Thoracic aorta (tissue), 2 donors: ENCODE measurements around the gene PGAM2. TPM values are rescaled to one million over a fixed set of nuclear protein-coding genes. Genes with fewer than 3 reads are reported as not detected.

ENCODE experiments used
- ATAC-seq: fragments of 150-250 bp; one replicate; pipeline ENCODE4 v1.8.0; 2017; ENCODE audit warnings: low read depth; ENCODE audit not compliant: insufficient number of reproducible peaks, low FRiP score
- DNase-seq: peaks from one replicate; pipeline ENCODE4 v3.0.0-alpha.2; 2020; ENCODE audit warnings: low spot score
- H3K27ac ChIP-seq, 2 donors: fragments of 200-600 bp; sonication (generic); 1 replicate in 1 of 2; 2 replicates in 1 of 2; pipeline ENCODE4 v1.5.1; 2016; ENCODE audit warnings: mild to moderate bottlenecking in 2 of 2, moderate library complexity in 2 of 2
- H3K27me3 ChIP-seq: fragments of 200-600 bp; sonication (generic); replicated peaks from 2 replicates; pipeline ENCODE4 v1.6.0; 2016; ENCODE audit warnings: mild to moderate bottlenecking; ENCODE audit not compliant: insufficient read depth
- H3K36me3 ChIP-seq: fragments of 200-600 bp; sonication (generic); one replicate; pipeline ENCODE4 v1.5.1; 2016
- H3K4me1 ChIP-seq, 2 donors: fragments of 200-600 bp; sonication (generic); 1 replicate in 1 of 2; 2 replicates in 1 of 2; pipeline versions ENCODE4 v1.5.1 to v1.6.0; 2016; ENCODE audit warnings: low read depth in 2 of 2, mild to moderate bottlenecking in 1 of 2; ENCODE audit not compliant: control insufficient read depth in 1 of 2
- H3K4me3 ChIP-seq: fragments of 200-600 bp; sonication (generic); 2 replicates; pipeline ENCODE4 v1.5.1; 2016; ENCODE audit warnings: mild to moderate bottlenecking
- H3K9me3 ChIP-seq: fragments of 200-600 bp; sonication (generic); 2 replicates; pipeline ENCODE4 v1.5.1; 2016
- total RNA-seq, 2 donors: library from RNA; depleted of rRNA; stranded (reverse); fragments of >200 nt; gene quantifications; one replicate each; pipeline versions ENCODE4 v1.1.0 to v1.2.3, GENCODE V29; 2016
- TF ChIP-seq, protein P1 (sequence below): fragments of 200-600 bp; sonication (generic); IDR thresholded peaks from one replicate; pipeline ENCODE4 v1.5.1; 2019; ENCODE audit warnings: antibody characterized with exemption

Gene PGAM2
- total RNA-seq, 2 donors from 2014 or later, result 1.8 to 9.5 TPM

- no peak for DNase-seq
- H3K27ac ChIP-seq, result no peak overlapping the region
- no peak for ATAC-seq
- TF ChIP-seq, protein P1, sequence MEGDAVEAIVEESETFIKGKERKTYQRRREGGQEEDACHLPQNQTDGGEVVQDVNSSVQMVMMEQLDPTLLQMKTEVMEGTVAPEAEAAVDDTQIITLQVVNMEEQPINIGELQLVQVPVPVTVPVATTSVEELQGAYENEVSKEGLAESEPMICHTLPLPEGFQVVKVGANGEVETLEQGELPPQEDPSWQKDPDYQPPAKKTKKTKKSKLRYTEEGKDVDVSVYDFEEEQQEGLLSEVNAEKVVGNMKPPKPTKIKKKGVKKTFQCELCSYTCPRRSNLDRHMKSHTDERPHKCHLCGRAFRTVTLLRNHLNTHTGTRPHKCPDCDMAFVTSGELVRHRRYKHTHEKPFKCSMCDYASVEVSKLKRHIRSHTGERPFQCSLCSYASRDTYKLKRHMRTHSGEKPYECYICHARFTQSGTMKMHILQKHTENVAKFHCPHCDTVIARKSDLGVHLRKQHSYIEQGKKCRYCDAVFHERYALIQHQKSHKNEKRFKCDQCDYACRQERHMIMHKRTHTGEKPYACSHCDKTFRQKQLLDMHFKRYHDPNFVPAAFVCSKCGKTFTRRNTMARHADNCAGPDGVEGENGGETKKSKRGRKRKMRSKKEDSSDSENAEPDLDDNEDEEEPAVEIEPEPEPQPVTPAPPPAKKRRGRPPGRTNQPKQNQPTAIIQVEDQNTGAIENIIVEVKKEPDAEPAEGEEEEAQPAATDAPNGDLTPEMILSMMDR, result no peak
- no peaks in the 10 kb centered on the region for H3K27me3 ChIP-seq
- H3K9me3 ChIP-seq, result no peaks in the 10 kb centered on the region
- no peak overlapping the region for H3K4me3 ChIP-seq
- peaks cover 10 to 28% of the 10 kb centered on the region in 2 donors for H3K4me1 ChIP-seq
- H3K36me3 ChIP-seq, result peaks cover 59% of the 10 kb centered on the region
These were observed 4.3 kb downstream of the PGAM2 start for GRCh38 chr7:44060948-44061644.

DNA sequence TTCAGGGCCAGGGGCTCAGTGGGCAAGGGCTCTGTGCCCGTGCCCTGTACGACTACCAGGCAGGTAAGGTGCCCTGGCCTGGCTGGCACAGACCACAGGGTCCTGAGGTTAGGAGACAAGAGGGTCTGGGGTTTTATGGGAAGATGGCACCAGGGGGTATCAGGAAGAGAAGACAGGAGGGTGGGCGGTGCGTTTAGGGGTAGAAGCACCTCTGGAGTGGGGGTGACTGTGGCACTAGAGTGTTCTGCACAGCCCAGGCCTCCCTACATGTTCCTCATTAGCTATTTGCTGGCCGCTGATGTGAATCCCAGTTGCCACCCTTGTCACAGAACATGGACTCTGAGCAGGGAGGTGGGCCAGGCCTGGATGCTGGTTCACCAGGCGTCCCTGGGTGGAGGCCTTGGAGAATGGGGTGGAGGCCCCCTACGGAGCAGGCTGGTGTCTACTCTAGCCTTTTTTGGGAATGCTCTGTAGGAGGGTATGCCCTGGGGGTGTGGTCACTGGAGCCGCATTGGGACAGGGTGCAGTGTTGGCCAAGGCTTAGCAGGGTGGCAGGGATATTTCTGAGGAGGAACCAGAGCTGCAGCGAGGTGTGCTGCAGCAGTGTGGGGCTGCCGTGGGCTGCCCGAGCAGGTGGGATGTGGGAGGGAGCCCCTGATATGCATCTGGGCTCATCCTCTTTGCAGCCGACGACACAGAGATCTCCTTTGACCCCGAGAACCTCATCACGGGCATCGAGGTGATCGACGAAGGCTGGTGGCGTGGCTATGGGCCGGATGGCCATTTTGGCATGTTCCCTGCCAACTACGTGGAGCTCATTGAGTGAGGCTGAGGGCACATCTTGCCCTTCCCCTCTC is 5.0 kb downstream of the PGAM2 start:
- Histone ChIP-seq H3K27ac (no peak overlapping the region), H3K36me3 (peaks cover 59% of the 10 kb centered on the region), H3K4me3 (no peak overlapping the region), H3K4me1 (peaks cover 3 to 21% of the 10 kb centered on the region in 2 donors), H3K27me3 (no peaks in the 10 kb centered on the region), H3K9me3 (no peaks in the 10 kb centered on the region)
- no peak for ATAC-seq
- TF ChIP-seq, protein P1, result no peak
- no peak for DNase-seq

GRCh38 chr7:44059219-44060090 is 5.9 kb downstream of the PGAM2 start:
- TF ChIP-seq, protein P1, result no peak
- H3K9me3 ChIP-seq, result no peaks in the 10 kb centered on the region
- peaks cover 0 to 12% of the 10 kb centered on the region in 2 donors for H3K4me1 ChIP-seq
- no peak for DNase-seq
- no peak for ATAC-seq
- H3K27ac ChIP-seq, result no peak overlapping the region
- H3K4me3 ChIP-seq, result no peak overlapping the region
- no peaks in the 10 kb centered on the region for H3K27me3 ChIP-seq
- H3K36me3 ChIP-seq, result peaks cover 64% of the 10 kb centered on the region

- no peak overlapping the region for H3K4me3 ChIP-seq
- peaks cover 64% of the 10 kb centered on the region for H3K36me3 ChIP-seq
- H3K27ac ChIP-seq, result no peak overlapping the region
- H3K27me3 ChIP-seq, result no peaks in the 10 kb centered on the region
- H3K9me3 ChIP-seq, result no peaks in the 10 kb centered on the region
- TF ChIP-seq, protein P1, result no peak
- H3K4me1 ChIP-seq, result peaks cover 0 to 6% of the 10 kb centered on the region in 2 donors
- ATAC-seq (no peak), DNase-seq (no peak)
These were observed 6.6 kb downstream of the PGAM2 start for GRCh38 chr7:44058759-44059218.
